MCF 10A (cell line): ENCODE measurements around the gene FGF4. TPM values are rescaled to one million over a fixed set of nuclear protein-coding genes. Genes with fewer than 3 reads are reported as not detected.

Experiments used
- BruUV-seq: library from RNA; stranded (reverse); fragments of 400-500 nt; replicated peaks from 2 replicates; lab custom pipeline; 2021; lab: Mats Ljungman, UMichigan
- CTCF ChIA-PET: fragments of 300-600 bp; sonication (Branson Sonifier 250); formaldehyde crosslinking; extraction: SDS; loops from one replicate; lab custom pipeline; 2021; ENCODE audit warnings: antibody characterized with exemption, inconsistent platforms; lab: Yijun Ruan, JAX
- POLR2A ChIA-PET: fragments of 300-600, 350-650 bp; sonication (Branson Sonifier 250); formaldehyde crosslinking; extraction: SDS; loops from one replicate; lab custom pipeline; 2020; ENCODE audit warnings: antibody characterized with exemption, inconsistent platforms; lab: Yijun Ruan, JAX
- DNase-seq: peaks from one replicate; pipeline ENCODE4 v3.0.0-alpha.2; 2018; ENCODE audit not compliant: unreplicated experiment
- H3K27ac Mint-ChIP-seq: one replicate; pipeline ENCODE4 v1.8.0; 2022; ENCODE audit warnings: mild to moderate bottlenecking, low read depth, mixed read lengths; ENCODE audit not compliant: unreplicated experiment
- H3K27me3 Mint-ChIP-seq: one replicate; pipeline ENCODE4 v1.8.0; 2022; ENCODE audit warnings: mixed read lengths; ENCODE audit not compliant: insufficient read depth, unreplicated experiment
- H3K36me3 Mint-ChIP-seq: one replicate; pipeline ENCODE4 v1.8.0; 2022; ENCODE audit warnings: mild to moderate bottlenecking, moderate library complexity, mixed read lengths; ENCODE audit not compliant: insufficient read depth, unreplicated experiment
- H3K4me1 Mint-ChIP-seq: one replicate; pipeline ENCODE4 v1.8.0; 2022; ENCODE audit warnings: mixed read lengths; ENCODE audit not compliant: insufficient read depth, unreplicated experiment
- H3K4me3 Mint-ChIP-seq: one replicate; pipeline ENCODE4 v1.8.0; 2022; ENCODE audit warnings: mild to moderate bottlenecking, moderate library complexity, mixed read lengths; ENCODE audit not compliant: unreplicated experiment
- H3K9me3 Mint-ChIP-seq: one replicate; pipeline ENCODE4 v1.8.0; 2022; ENCODE audit warnings: mixed read lengths; ENCODE audit not compliant: unreplicated experiment
- CTCF ChIP-seq: fragments of 200-600 bp; IDR thresholded peaks from one replicate; pipeline ENCODE4 v1.8.0; 2022; ENCODE audit warnings: antibody characterized with exemption, mild to moderate bottlenecking; ENCODE audit not compliant: unreplicated experiment
- intact Hi-C: fragments of 100-400 bp; cut with micrococcal nuclease; formaldehyde crosslinking; loops from 2 replicates; pipeline ENCODE4 v1.14.1; 2022
- total RNA-seq: library from RNA; stranded (reverse); gene quantifications from 2 replicates; pipeline ENCODE4 v1.2.3, GENCODE V29; 2022

Gene FGF4
- total RNA-seq, 1 experiment from 2014 or later: not detected

- CTCF ChIA-PET: interaction anchor here (0.6 kb wide), 1 partner anchor 137 kb away, joined by 3 read pairs; no protein-coding TSS in a partner anchor
- no peak overlapping the region for H3K27ac Mint-ChIP-seq
- intact Hi-C loops: no loop called here
- H3K36me3 Mint-ChIP-seq: no peaks in the 10 kb centered on the region
- TF ChIP-seq CTCF: no peak
- POLR2A ChIA-PET: no interaction called here
- DNase-seq: no peak
- BruUV-seq: no TSS peak
- H3K4me1 Mint-ChIP-seq: no peaks in the 10 kb centered on the region
- H3K27me3 Mint-ChIP-seq: peaks cover 61% of the 10 kb centered on the region
- no peaks in the 10 kb centered on the region for H3K9me3 Mint-ChIP-seq
- no peak overlapping the region for H3K4me3 Mint-ChIP-seq
Observed at GRCh38 chr11:69730500-69730899, 44.6 kb downstream of the FGF4 start.

DNA sequence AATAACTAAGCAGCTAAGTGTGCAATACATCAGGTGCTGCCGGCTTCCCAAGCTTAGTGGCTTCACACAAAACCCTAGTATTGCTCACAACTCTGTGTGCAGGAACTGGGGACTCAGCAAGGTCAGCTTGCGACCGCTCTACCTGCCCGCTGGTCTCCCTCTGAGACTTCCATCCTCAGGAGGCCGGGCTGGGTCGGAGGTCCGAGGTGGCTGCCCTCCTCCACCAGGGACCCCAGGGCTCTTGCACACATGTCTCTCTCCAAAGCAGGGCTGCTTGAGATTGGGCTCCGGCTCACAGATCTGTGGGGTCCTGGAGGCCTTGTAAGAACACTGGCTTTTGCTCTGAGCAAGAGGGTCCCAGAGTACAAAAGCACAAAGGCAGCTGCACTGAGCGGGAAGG lies 45.9 kb downstream of the FGF4 start:
- Mint-ChIP-seq H3K27ac (no peak overlapping the region), H3K36me3 (no peaks in the 10 kb centered on the region), H3K9me3 (no peaks in the 10 kb centered on the region), H3K4me1 (no peaks in the 10 kb centered on the region), H3K4me3 (no peak overlapping the region), H3K27me3 (peaks cover 73% of the 10 kb centered on the region)
- no peak for DNase-seq
- BruUV-seq: no TSS peak
- CTCF ChIA-PET: interaction anchor here (0.6 kb wide), 1 partner anchor 469 kb away, joined by 3 read pairs; no protein-coding TSS in a partner anchor
- TF ChIP-seq CTCF: no peak
- POLR2A ChIA-PET: no interaction called here
- intact Hi-C loops: no loop called here

DNA sequence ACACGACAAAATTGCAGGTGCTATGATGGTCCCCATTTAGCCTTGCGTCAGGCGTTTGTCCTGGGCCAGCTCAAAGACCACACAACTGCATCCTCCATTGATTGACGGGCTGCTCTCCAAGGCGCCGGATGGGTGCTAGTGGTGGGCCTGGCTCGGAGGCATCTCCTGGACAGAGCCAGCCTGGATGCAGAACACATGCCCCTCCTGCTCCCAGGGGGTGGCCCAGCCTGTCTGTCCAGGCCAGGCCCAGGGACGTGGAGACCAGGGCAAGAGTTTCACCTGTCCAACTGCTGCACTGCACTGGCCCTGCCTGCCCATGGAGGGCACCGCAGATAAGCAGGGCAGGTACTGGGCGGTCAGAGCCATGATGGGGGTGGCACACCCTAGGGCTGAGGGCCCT lies 47.9 kb downstream of the FGF4 start:
- Mint-ChIP-seq H3K9me3 (no peaks in the 10 kb centered on the region), H3K4me3 (no peak overlapping the region), H3K4me1 (no peaks in the 10 kb centered on the region), H3K36me3 (no peaks in the 10 kb centered on the region), H3K27me3 (peaks cover 75% of the 10 kb centered on the region), H3K27ac (no peak overlapping the region)
- ChIA-PET CTCF (interaction anchor here (0.5 kb wide), 1 partner anchor 13 kb away, joined by 3 read pairs; no protein-coding TSS in a partner anchor), POLR2A (no interaction called here)
- DNase-seq: no peak
- no TSS peak for BruUV-seq
- TF ChIP-seq CTCF: no peak
- intact Hi-C loops: no loop called here

GRCh38 chr11:69726481-69726880 lies 48.7 kb downstream of the FGF4 start:
- intact Hi-C loops: no loop called here
- Mint-ChIP-seq H3K27ac (no peak overlapping the region), H3K4me3 (no peak overlapping the region), H3K9me3 (no peaks in the 10 kb centered on the region), H3K36me3 (no peaks in the 10 kb centered on the region), H3K4me1 (no peaks in the 10 kb centered on the region), H3K27me3 (peaks cover 75% of the 10 kb centered on the region)
- ChIA-PET CTCF (no interaction called here), POLR2A (no interaction called here)
- no peak for TF ChIP-seq CTCF
- BruUV-seq: no TSS peak
- DNase-seq: no peak
